Left lobe of liver (tissue), 2 donors: ENCODE measurements around the gene MACROD1. TPM values are rescaled to one million over a fixed set of nuclear protein-coding genes. Genes with fewer than 3 reads are reported as not detected.
"Not testable (repeated sequence)": the region's sequence is repeated elsewhere in the genome, so short reads cannot be mapped to it uniquely, and the experiment has no call there.

Experiments
- ATAC-seq: fragments of 200-7000 bp; cut with Tn5 transposase; one replicate; pipeline ENCODE4 v1.9.1; 2020; ENCODE audit warnings: mild to moderate bottlenecking, moderate library complexity
- DNase-seq: peaks from one replicate; pipeline ENCODE4 v3.0.0-alpha.2; 2020; ENCODE audit warnings: low spot score
- total RNA-seq: library from RNA; stranded (reverse); gene quantifications from one replicate; pipeline ENCODE4 v1.2.1, GENCODE V29; 2021
- donor health status: DM: no; HTN: no; CAD: no; lungs with moderate emphysema.
- donor health status: DM: no; HTN: yes; CAD: no.

Gene MACROD1
- total RNA-seq, 1 donor from 2014 or later, result 35.2 TPM

GRCh38 chr11:63978551-63979239 lies 187.2 kb downstream of the MACROD1 start:
- DNase-seq (no peak), ATAC-seq (no peak)

- ATAC-seq (peak; percentile 95), DNase-seq (peak; percentile 98)
Measured at GRCh38 chr11:63974259-63975143, 191.4 kb downstream of the MACROD1 start, which contains the start of gene COX8A. Gene COX8A, plus strand, starts transcription at chr11:63974620. Its CDS starts 61 bp downstream, at chr11:63974681.

GRCh38 chr11:63973912-63974258 lies 192.0 kb downstream of the MACROD1 start:
- not testable (repeated sequence) for DNase-seq, ATAC-seq

- DNase-seq (no peak), ATAC-seq (no peak)
Measured at GRCh38 chr11:63970902-63971301, 195.0 kb downstream of the MACROD1 start.

GRCh38 chr11:63969461-63969860 lies 196.5 kb downstream of the MACROD1 start:
- DNase-seq (no peak), ATAC-seq (no peak)

- no peak for DNase-seq
- ATAC-seq, result no peak
Measured at GRCh38 chr11:63966444-63966843, 199.5 kb downstream of the MACROD1 start.

GRCh38 chr11:63963895-63964294 lies 202.0 kb downstream of the MACROD1 start:
- ATAC-seq, DNase-seq: not testable (repeated sequence)

- ATAC-seq, result peak; percentile 28
- DNase-seq, result no peak
Measured at GRCh38 chr11:63961608-63962412, 204.1 kb downstream of the MACROD1 start.

GRCh38 chr11:63958008-63958407 lies 207.9 kb downstream of the MACROD1 start:
- DNase-seq (no peak), ATAC-seq (no peak)

- ATAC-seq, result no peak
- DNase-seq, result no peak
Measured at GRCh38 chr11:63952570-63952969, 213.3 kb downstream of the MACROD1 start.

- DNase-seq (no peak), ATAC-seq (no peak)
Measured at GRCh38 chr11:63951779-63952536, 214.0 kb downstream of the MACROD1 start.

Other genes with a start within 250 kb of the MACROD1 start
- gene RCOR2, start 248.9 kb downstream of the MACROD1 start, total RNA-seq, result 0.23 TPM
- gene NAA40, start 227.1 kb downstream of the MACROD1 start, total RNA-seq, result 4.2 TPM
- 182 TPM for gene COX8A, start 191.5 kb downstream of the MACROD1 start, total RNA-seq
- gene OTUB1, start 179.7 kb downstream of the MACROD1 start, total RNA-seq, result 22.8 TPM
- not detected for gene FLRT1, start 130.2 kb downstream of the MACROD1 start, total RNA-seq
- gene STIP1, start 20.1 kb upstream of the MACROD1 start, total RNA-seq, result 33.9 TPM
- gene FERMT3, start 40.6 kb upstream of the MACROD1 start, total RNA-seq, result 9.7 TPM
- 22.2 TPM for gene TRPT1, start 60.1 kb upstream of the MACROD1 start, total RNA-seq
- gene NUDT22, start 60.2 kb upstream of the MACROD1 start, total RNA-seq, result 52.5 TPM
- gene DNAJC4, start 64.4 kb upstream of the MACROD1 start, total RNA-seq, result 28.2 TPM
- 20.8 TPM for gene VEGFB, start 68.5 kb upstream of the MACROD1 start, total RNA-seq
- 82.6 TPM for gene FKBP2, start 75.0 kb upstream of the MACROD1 start, total RNA-seq
- gene PPP1R14B, start 80.8 kb upstream of the MACROD1 start, total RNA-seq, result 50.1 TPM
- 6.8 TPM for gene PLCB3, start 85.4 kb upstream of the MACROD1 start, total RNA-seq
- gene BAD, start 118.6 kb upstream of the MACROD1 start, total RNA-seq, result 36.0 TPM
- 26.8 TPM for gene GPR137, start 119.7 kb upstream of the MACROD1 start, total RNA-seq
- gene KCNK4, start 125.2 kb upstream of the MACROD1 start, total RNA-seq, result not detected
- gene CATSPERZ, start 134.2 kb upstream of the MACROD1 start, total RNA-seq, result not detected
- 53.6 TPM for gene ESRRA, start 139.4 kb upstream of the MACROD1 start, total RNA-seq
- 59.1 TPM for gene TRMT112, start 151.4 kb upstream of the MACROD1 start, total RNA-seq
- gene PRDX5, start 152.0 kb upstream of the MACROD1 start, total RNA-seq, result 96.4 TPM
- gene CCDC88B, start 174.1 kb upstream of the MACROD1 start, total RNA-seq, result 4.0 TPM
- gene RPS6KA4, start 193.0 kb upstream of the MACROD1 start, total RNA-seq, result 9.8 TPM